IPS-18a (cell line): ENCODE data around the gene EVI5.
"Not testable (repeated sequence)": the region's sequence is repeated elsewhere in the genome, so short reads cannot be mapped to it uniquely, and the experiment has no call there.

Source experiments
- H3K27ac ChIP-seq: one replicate; pipeline ENCODE4 v1.5.1; 2013; ENCODE audit warnings: low read length
- H3K27me3 ChIP-seq: one replicate; pipeline ENCODE4 v1.6.1; 2013; ENCODE audit warnings: mild to moderate bottlenecking, low read length; ENCODE audit not compliant: control insufficient read depth, insufficient read depth
- H3K36me3 ChIP-seq: one replicate; pipeline ENCODE4 v1.6.1; 2013; ENCODE audit warnings: low read depth, low read length; ENCODE audit not compliant: control insufficient read depth
- H3K4me1 ChIP-seq: one replicate; pipeline ENCODE4 v1.6.1; 2013; ENCODE audit warnings: low read depth, low read length; ENCODE audit not compliant: control insufficient read depth
- H3K4me3 ChIP-seq: one replicate; pipeline ENCODE4 v1.5.1; 2013; ENCODE audit warnings: low read length
- H3K9ac ChIP-seq: one replicate; pipeline ENCODE4 v1.6.1; 2013; ENCODE audit warnings: mild to moderate bottlenecking, low read length, moderate library complexity
- H3K9me3 ChIP-seq: one replicate; pipeline ENCODE4 v1.6.1; 2013; ENCODE audit warnings: low read depth, low read length; ENCODE audit not compliant: control insufficient read depth

Gene EVI5

GRCh38 chr1:92587445-92587844 lies 197.5 kb downstream of the EVI5 start:
- H3K27ac ChIP-seq: no peak overlapping the region
- no peaks in the 10 kb centered on the region for H3K9me3 ChIP-seq
- no peaks in the 10 kb centered on the region for H3K36me3 ChIP-seq
- no peaks in the 10 kb centered on the region for H3K4me1 ChIP-seq
- H3K9ac ChIP-seq: no peak overlapping the region
- H3K4me3 ChIP-seq: no peak overlapping the region
- H3K27me3 ChIP-seq: no peaks in the 10 kb centered on the region

- Histone ChIP-seq H3K9me3 (no peaks in the 10 kb centered on the region), H3K27ac (no peak overlapping the region), H3K4me3 (no peak overlapping the region), H3K9ac (no peak overlapping the region), H3K4me1 (no peaks in the 10 kb centered on the region), H3K27me3 (no peaks in the 10 kb centered on the region), H3K36me3 (no peaks in the 10 kb centered on the region)
These were observed 199.1 kb downstream of the EVI5 start for GRCh38 chr1:92585831-92586230.

- not testable (repeated sequence) for H3K27me3 ChIP-seq, H3K9ac ChIP-seq, H3K4me3 ChIP-seq, H3K36me3 ChIP-seq, H3K9me3 ChIP-seq, H3K4me1 ChIP-seq, H3K27ac ChIP-seq
These were observed 200.1 kb downstream of the EVI5 start for GRCh38 chr1:92584810-92585209.

DNA sequence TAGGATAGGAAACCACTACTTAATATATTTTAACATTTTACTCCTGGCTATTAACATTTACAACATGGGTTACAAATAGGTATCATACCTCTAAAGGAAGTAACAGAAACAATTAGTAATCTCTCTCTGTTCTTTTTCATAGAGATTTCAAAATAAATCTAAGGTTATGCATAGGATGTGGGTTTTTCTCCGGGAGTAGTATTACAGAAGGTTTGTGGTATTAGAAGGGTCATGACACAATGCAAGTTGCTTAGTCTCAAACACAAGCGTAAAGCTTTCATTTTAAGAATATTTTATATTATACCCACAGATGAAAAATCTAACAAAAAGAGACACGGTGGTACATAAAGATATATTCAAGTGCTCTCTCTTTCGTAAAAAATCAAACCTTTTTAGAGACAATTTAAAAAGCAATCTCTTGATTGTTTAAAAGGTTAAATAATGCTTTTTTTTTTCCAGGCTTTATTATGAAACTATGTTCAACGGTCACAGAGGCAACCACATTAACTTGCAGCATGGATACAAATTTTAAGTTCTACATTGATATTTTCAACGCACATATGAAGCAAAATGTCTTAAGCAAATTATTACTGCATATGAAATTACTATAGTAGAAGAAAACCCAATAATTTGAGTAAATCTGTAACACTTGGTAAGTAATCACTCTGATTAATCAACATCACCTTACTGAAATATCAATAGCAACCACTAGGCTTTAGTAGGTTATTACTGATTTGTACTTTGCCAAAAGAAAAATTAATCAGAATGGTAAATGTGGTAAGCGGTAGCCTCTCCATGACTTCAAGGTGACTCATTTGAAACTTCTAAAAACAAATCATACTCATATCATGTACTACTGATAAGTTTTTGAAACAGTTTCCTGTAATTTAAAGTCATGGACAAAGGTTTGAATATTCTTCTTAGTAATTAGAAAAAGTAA lies 200.8 kb downstream of the EVI5 start:
- no peaks in the 10 kb centered on the region for H3K27me3 ChIP-seq
- H3K9me3 ChIP-seq: no peaks in the 10 kb centered on the region
- H3K27ac ChIP-seq: no peak overlapping the region
- no peak overlapping the region for H3K4me3 ChIP-seq
- H3K9ac ChIP-seq: no peak overlapping the region
- no peaks in the 10 kb centered on the region for H3K4me1 ChIP-seq
- no peaks in the 10 kb centered on the region for H3K36me3 ChIP-seq

DNA sequence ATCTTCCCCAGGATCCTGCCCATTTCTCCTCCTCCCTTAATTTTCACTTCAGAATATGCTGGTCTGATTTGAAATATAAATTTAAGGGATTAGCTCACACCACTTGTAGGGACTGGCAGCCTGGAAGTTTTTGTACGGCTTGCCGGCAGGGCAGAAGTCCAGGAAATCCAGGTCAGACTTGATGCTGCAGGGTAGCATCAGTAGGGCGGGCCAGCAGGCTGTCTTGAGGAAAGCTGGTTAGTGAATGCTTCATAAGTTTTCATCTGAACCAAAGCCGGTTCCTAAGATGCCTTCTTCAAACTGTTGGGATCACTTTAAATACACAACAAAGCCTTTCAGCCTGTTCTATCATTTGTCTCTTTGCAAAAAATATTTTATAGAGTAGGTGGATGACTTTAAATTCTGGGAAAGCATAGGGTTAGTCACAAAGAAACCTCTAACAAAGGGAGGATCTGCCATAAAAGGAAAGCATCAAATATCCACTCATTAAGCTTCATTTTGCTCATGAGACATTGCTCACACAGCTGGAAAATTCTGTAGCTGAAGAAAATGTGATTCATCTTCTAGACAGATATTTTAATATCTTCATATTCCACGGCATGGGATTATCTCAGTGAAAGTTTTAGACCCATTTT lies 207.5 kb downstream of the EVI5 start:
- Histone ChIP-seq H3K27me3 (no peaks in the 10 kb centered on the region), H3K4me1 (no peaks in the 10 kb centered on the region), H3K36me3 (no peaks in the 10 kb centered on the region), H3K27ac (no peak overlapping the region), H3K9ac (no peak overlapping the region), H3K9me3 (no peaks in the 10 kb centered on the region), H3K4me3 (no peak overlapping the region)

GRCh38 chr1:92575123-92575522 lies 209.8 kb downstream of the EVI5 start:
- no peak overlapping the region for H3K4me3 ChIP-seq
- no peaks in the 10 kb centered on the region for H3K36me3 ChIP-seq
- no peak overlapping the region for H3K9ac ChIP-seq
- H3K4me1 ChIP-seq: no peaks in the 10 kb centered on the region
- H3K27ac ChIP-seq: no peak overlapping the region
- H3K27me3 ChIP-seq: no peaks in the 10 kb centered on the region
- H3K9me3 ChIP-seq: no peaks in the 10 kb centered on the region

GRCh38 chr1:92572520-92572919 lies 212.4 kb downstream of the EVI5 start:
- Histone ChIP-seq H3K27me3 (no peaks in the 10 kb centered on the region), H3K27ac (no peak overlapping the region), H3K9me3 (no peaks in the 10 kb centered on the region), H3K4me1 (no peaks in the 10 kb centered on the region), H3K36me3 (no peaks in the 10 kb centered on the region), H3K9ac (no peak overlapping the region), H3K4me3 (no peak overlapping the region)

- H3K4me1 ChIP-seq: no peaks in the 10 kb centered on the region
- H3K27me3 ChIP-seq: no peaks in the 10 kb centered on the region
- no peak overlapping the region for H3K9ac ChIP-seq
- no peak overlapping the region for H3K4me3 ChIP-seq
- H3K9me3 ChIP-seq: no peaks in the 10 kb centered on the region
- H3K36me3 ChIP-seq: no peaks in the 10 kb centered on the region
- no peak overlapping the region for H3K27ac ChIP-seq
These were observed 213.3 kb downstream of the EVI5 start for GRCh38 chr1:92571578-92571977.

DNA sequence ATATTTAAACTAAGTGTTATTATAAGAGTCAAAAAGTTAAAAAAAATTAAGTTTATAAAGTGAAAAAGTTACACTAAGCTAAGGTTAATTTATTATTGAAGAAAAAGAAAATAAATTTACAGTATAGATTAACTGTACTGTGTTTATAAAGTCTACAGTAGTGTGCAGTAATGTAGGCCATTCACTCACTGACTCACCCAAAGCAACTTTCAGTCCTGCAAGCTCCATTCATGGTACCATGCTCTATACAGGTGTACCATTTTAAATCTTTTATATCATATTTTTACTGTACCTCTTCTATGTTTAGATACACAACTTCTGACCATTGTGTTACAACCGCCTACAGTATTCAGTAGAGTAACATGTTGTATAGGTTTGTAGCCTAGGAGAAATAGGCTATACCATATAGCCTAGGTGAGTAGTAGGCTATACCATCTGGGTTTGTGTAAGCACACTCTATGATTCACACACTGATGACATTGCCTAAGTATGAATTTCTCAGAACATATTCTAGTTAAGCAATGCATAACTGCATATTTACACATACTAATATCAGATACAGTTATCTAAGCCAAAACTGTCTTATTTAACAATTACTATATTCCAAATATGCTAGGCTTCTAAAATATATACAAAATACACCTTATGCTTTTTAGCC lies 217.6 kb downstream of the EVI5 start:
- Histone ChIP-seq H3K4me1 (no peaks in the 10 kb centered on the region), H3K27ac (no peak overlapping the region), H3K9me3 (no peaks in the 10 kb centered on the region), H3K27me3 (no peaks in the 10 kb centered on the region), H3K36me3 (no peaks in the 10 kb centered on the region), H3K4me3 (no peak overlapping the region), H3K9ac (no peak overlapping the region)

GRCh38 chr1:92563457-92564216 lies 221.3 kb downstream of the EVI5 start:
- Histone ChIP-seq H3K36me3 (no peaks in the 10 kb centered on the region), H3K9me3 (no peaks in the 10 kb centered on the region), H3K9ac (no peak overlapping the region), H3K27ac (no peak overlapping the region), H3K4me1 (no peaks in the 10 kb centered on the region), H3K27me3 (no peaks in the 10 kb centered on the region), H3K4me3 (no peak overlapping the region)

DNA sequence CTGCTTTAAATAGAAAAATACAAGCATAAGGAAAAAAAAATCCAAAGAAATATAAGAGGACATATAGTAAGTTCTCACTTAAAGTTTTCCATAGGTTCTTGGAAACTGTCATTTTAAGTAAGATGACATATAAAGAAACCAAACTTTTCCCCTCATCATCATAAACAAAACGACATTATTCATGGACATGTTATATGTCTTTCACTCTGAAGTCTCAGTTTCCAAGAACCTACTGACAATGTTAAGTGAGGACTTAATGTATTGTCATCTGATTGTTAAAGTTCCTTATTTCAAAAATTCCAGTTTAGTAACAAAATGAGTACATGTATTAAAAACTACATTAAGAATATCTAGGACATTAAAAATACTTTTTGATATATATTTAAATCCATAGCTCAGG lies 228.6 kb downstream of the EVI5 start:
- no peak overlapping the region for H3K27ac ChIP-seq
- H3K4me1 ChIP-seq: no peaks in the 10 kb centered on the region
- no peak overlapping the region for H3K4me3 ChIP-seq
- H3K9me3 ChIP-seq: no peaks in the 10 kb centered on the region
- H3K9ac ChIP-seq: no peak overlapping the region
- H3K27me3 ChIP-seq: no peaks in the 10 kb centered on the region
- no peaks in the 10 kb centered on the region for H3K36me3 ChIP-seq
